GM18499 (cell line): Measurements from ENCODE around the gene HSPA9.
"Not testable (repeated sequence)": the region's sequence is repeated elsewhere in the genome, so short reads cannot be mapped to it uniquely, and the experiment has no call there.

Source experiments
- ATAC-seq: cut with Tn5 transposase; IDR thresholded peaks from one replicate; pipeline ENCODE4 v1.9.1; 2021; ENCODE audit warnings: moderate number of reproducible peaks; ENCODE audit not compliant: insufficient read depth, unreplicated experiment

HSPA9 gene

GRCh38 chr5:138538943-138539627, 36.1 kb downstream of the HSPA9 start:
- ATAC-seq = no peak

- ATAC-seq = no peak
These were observed 38.4 kb downstream of the HSPA9 start for GRCh38 chr5:138536665-138537315.

GRCh38 chr5:138536215-138536614, 39.0 kb downstream of the HSPA9 start:
- ATAC-seq = no peak

DNA sequence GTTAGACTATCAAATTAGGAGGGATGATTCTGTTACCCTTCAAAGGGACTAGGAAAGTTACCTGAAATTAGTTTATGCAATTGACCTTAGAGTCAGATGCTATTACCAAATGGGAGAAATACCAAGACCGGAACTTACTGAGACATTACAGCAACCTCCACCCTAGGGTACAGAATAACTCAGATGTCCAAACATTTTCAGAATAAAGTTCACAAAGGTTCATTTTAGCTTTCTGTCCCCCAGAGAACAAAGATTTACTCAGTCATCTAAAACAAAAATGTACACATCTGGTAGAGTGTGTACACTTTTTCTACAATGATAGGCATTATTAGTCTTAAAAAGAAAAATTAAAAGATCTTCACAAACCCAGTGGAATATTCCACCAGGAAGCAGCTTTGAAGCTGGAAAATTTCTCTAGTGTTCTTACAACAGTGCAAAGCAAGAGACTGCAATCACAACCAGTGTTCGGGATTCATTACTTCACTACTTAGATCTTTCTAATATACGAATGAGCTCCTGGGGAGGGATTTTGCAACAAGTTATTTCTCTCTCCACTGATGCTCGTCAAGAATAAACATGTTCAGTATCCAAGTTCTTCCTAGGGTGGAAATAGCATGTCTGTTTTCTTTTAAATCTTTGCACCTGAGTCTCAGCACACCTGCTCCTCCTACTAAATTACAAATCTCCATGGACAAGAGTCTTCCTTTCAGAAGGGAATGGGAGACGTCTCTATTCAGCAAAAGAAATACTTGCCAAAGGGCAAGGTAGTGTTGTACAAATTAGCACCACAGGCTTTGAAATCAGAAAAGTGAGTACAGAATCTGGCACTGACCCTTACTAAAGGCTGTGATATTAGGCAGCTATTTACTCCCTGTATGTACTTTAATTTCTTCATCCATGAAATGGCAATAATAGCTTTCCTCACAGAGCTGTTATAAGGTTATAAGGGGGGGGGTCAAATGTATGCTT, 40.9 kb downstream of the HSPA9 start:
- ATAC-seq = no peak

DNA sequence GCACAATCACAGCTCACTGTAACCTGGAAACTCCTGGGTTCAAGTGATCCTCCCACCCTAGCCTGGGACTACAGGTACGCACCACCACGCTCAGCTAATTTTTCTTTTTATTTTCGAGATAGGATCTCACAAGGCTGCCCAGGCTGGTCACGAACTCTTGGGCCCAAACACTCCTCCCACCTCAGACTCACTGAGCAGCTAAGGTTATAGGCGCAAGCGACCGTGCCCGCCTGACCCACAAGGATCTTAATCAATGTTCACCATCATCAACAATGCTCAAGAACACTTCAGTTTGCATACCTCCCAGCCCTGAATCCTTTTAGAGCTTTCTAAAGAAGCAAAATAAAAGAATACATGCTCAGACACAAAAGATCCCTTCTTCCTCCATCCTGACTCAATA, 45.4 kb downstream of the HSPA9 start:
- no peak for ATAC-seq

- ATAC-seq = no peak
These were observed 46.3 kb downstream of the HSPA9 start for GRCh38 chr5:138528744-138529469.

GRCh38 chr5:138528208-138528607, 47.0 kb downstream of the HSPA9 start:
- ATAC-seq = no peak

DNA sequence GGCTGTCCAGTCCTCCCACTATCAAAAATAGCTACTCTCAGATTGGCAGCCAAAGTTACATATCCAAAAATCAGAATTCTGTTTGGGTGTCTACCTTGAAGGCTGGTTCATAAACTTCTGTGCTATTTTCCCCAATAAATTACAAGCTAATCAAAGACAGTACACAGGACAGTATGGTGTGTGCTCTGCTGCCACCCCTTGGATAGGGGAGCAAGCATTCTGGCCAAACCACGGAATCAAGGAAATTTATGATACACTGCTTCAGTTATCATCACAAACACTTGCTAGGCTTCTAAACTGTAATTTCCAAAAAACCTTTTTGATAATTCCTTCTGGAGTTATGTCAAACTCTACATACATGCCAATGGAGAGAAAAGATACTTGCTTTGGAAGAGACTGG, 48.0 kb downstream of the HSPA9 start:
- ATAC-seq = no peak

GRCh38 chr5:138523406-138523805, 51.8 kb downstream of the HSPA9 start:
- no peak for ATAC-seq

DNA sequence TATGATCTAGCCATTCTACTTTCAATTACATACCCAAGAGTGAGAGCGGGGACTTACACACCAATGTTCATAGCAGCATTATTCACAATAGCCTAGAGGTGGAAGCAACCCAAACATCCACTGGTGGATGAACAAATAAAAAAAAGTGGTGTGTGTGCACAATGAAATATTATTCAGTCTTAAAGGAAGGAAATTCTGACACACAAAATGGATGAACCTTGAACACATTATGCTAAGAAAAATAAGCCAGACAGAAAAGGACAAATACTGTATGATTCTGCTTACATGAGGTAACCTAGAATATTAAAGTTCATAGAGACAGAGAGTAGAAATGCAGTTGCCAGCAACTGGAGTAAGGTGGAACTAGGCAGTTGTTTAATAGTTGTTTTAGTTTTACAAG, 54.2 kb downstream of the HSPA9 start:
- ATAC-seq = no peak

DNA sequence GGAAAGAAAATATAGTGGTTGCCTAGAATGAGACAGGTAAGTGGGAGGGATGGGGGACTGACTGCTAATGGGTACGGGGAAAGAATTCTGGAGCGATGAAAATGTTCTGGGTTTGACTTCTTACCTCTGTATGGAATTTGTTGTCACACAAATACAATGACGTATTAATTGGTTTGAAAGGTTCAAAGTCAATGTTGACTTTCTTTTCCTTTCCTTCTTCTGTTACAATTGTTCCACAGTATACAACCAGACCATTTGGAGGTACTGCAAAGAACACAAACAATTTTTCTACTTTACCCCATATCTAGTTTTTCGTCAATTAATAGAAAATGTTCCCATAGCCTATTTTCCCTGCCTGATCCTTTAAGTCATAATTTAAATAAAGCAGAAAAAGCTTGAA, 57.8 kb downstream of the HSPA9 start:
- no peak for ATAC-seq

GRCh38 chr5:138515556-138516245, 59.5 kb downstream of the HSPA9 start:
- ATAC-seq = no peak

- no peak for ATAC-seq
These were observed 61.2 kb downstream of the HSPA9 start for GRCh38 chr5:138514021-138514420.

- no peak for ATAC-seq
These were observed 66.2 kb downstream of the HSPA9 start for GRCh38 chr5:138508958-138509357.

DNA sequence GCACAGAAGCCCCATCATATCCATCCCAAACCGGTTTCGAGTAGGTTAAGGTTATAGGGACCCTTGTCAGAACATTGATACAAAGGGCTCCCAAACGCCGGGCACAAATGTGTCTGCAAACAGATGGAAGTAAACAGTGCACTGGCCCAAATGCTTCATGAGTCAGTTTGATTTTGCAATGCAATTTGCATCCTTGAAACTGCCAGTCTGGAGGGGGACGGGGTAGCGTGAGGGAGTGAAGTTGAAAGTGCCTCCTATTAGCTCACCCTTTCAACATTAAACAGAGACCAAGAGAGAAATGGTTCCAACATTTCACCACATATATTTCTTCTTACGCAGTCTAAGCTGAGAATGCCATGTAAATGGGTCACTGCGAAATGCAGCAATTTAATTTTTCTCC, 67.7 kb downstream of the HSPA9 start:
- ATAC-seq = not testable (repeated sequence)

DNA sequence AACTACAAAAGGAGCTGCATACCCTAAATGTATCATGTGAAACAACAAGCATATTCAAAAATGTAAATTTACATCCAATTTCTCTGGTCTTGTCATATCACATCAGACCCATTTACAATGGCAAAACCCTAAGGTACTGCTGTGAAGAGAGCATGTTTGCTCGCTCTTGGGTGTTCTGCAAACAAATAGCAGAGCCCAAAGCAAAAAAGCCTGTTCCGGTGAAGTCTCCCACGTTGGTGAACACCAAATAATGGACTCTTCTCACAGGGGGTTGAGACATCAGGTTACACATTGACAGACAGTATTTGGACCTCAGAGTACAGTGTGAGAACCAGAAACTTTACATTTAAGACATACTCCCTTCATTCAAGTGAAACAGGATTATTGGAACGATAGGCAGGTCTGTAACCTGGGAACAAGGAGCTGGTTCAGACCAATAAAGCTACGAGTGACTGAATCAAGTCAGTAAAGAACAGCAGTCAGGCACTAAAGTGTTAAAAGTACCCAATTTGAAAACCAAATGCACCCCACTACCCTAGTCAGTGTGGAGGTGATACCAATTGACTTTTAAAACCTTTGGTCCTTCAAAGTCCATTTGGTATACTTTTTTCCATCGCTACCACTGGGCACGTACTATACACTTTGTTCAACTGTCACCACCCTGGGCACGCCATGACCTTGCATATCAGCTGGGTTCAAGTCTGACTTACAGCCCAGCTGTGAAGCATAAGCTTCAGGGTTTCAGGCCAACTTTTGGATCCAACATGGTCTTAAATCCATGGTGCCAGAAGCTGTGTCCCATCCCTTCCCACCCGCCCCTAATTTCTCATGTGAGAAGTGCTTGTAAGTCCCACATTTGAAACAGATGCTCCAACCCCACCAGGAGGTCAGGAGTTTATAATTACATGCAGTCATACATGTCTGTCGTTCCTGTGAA, 68.6 kb downstream of the HSPA9 start:
- no peak for ATAC-seq

GRCh38 chr5:138504799-138505198, 70.4 kb downstream of the HSPA9 start:
- ATAC-seq = no peak
